Activated CD4-positive, CD25-positive, alpha-beta regulatory T cell treated with anti-CD3 and anti-CD28 coated beads, Interleukin-2, amount 50 U/mL, for 16 hours (primary cell): ENCODE data around the gene WDR41.

Experiments used
- DNase-seq: peaks from one replicate; pipeline ENCODE4 v3.0.0-alpha.2; 2020; ENCODE audit warnings: low read depth, low spot score

WDR41 gene

GRCh38 chr5:77448831-77449230 lies 43.3 kb downstream of the WDR41 start:
- no peak for DNase-seq

GRCh38 chr5:77444356-77444755 lies 47.8 kb downstream of the WDR41 start:
- DNase-seq: no peak

- no peak for DNase-seq
Observed at GRCh38 chr5:77443670-77444069, 48.4 kb downstream of the WDR41 start.

- DNase-seq: no peak
Observed at GRCh38 chr5:77438071-77438470, 54.0 kb downstream of the WDR41 start.

GRCh38 chr5:77437194-77437593 lies 54.9 kb downstream of the WDR41 start:
- DNase-seq: no peak

GRCh38 chr5:77431719-77432118 lies 60.4 kb downstream of the WDR41 start:
- no peak for DNase-seq

- DNase-seq: no peak
Observed at GRCh38 chr5:77431286-77431685, 60.8 kb downstream of the WDR41 start.

- DNase-seq: no peak
Observed at GRCh38 chr5:77430726-77431125, 61.4 kb downstream of the WDR41 start.

- DNase-seq: no peak
Observed at GRCh38 chr5:77428526-77428925, 63.6 kb downstream of the WDR41 start.

- DNase-seq: no peak
Observed at GRCh38 chr5:77427998-77428397, 64.1 kb downstream of the WDR41 start.

- no peak for DNase-seq
Observed at GRCh38 chr5:77426670-77427069, 65.4 kb downstream of the WDR41 start.

- no peak for DNase-seq
Observed at GRCh38 chr5:77425998-77426659, 66.0 kb downstream of the WDR41 start.

GRCh38 chr5:77425420-77425819 lies 66.7 kb downstream of the WDR41 start:
- DNase-seq: no peak

- no peak for DNase-seq
Observed at GRCh38 chr5:77424921-77425320, 67.2 kb downstream of the WDR41 start.

GRCh38 chr5:77423022-77423750 lies 68.9 kb downstream of the WDR41 start:
- no peak for DNase-seq

GRCh38 chr5:77420940-77421339 lies 71.2 kb downstream of the WDR41 start:
- DNase-seq: no peak

- no peak for DNase-seq
Observed at GRCh38 chr5:77419644-77420582, 72.2 kb downstream of the WDR41 start.

- DNase-seq: no peak
Observed at GRCh38 chr5:77418601-77419581, 73.2 kb downstream of the WDR41 start.

- DNase-seq: no peak
Observed at GRCh38 chr5:77418162-77418561, 74.0 kb downstream of the WDR41 start.

GRCh38 chr5:77413049-77413448 lies 79.1 kb downstream of the WDR41 start:
- no peak for DNase-seq
